GM19193 (cell line): ENCODE results near the gene LRRC23.

Experiments used
- POLR2A ChIP-seq: IDR thresholded peaks from 4 replicates; pipeline ENCODE4 v1.6.1; 2011; ENCODE audit not compliant: insufficient read depth, insufficient read length; ENCODE audit errors: extremely low read depth

Gene LRRC23

DNA sequence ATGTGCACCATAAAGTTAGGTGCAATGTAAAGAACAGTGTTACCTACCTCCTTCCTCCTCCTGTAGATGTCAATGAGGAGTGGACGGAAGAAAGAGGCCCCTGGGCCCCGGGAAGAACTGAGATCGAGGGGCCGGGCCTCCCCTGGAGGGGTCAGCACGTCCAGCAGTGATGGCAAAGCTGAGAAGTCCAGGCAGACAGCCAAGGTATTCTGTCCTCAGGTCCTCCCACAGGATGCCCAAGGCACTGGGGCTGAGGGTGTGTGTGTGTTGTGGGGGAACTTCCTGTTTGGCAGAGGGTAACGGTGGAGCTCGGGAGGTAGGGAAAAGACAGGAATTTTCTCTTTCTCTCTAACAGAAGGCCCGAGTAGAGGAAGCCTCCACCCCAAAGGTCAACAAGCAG lies 29.5 kb downstream of the LRRC23 start:
- TF ChIP-seq POLR2A, result no peak

DNA sequence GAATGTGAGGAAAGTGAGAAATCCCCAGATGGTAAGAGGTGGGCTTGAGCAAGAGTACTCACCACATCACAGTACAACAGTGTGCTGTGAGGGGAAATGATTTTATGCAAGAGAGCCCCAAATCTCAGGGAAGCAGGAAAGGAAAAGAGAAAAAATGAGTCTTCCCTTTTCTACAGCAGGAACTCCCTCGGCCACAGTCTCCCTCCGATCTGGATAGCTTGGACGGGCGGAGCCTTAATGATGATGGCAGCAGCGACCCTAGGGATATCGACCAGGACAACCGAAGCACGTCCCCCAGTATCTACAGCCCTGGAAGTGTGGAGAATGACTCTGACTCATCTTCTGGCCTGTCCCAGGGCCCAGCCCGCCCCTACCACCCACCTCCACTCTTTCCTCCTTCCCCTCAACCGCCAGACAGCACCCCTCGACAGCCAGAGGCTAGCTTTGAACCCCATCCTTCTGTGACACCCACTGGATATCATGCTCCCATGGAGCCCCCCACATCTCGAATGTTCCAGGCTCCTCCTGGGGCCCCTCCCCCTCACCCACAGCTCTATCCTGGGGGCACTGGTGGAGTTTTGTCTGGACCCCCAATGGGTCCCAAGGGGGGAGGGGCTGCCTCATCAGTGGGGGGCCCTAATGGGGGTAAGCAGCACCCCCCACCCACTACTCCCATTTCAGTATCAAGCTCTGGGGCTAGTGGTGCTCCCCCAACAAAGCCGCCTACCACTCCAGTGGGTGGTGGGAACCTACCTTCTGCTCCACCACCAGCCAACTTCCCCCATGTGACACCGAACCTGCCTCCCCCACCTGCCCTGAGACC lies 31.0 kb downstream of the LRRC23 start:
- peak; percentile 11 for TF ChIP-seq POLR2A

DNA sequence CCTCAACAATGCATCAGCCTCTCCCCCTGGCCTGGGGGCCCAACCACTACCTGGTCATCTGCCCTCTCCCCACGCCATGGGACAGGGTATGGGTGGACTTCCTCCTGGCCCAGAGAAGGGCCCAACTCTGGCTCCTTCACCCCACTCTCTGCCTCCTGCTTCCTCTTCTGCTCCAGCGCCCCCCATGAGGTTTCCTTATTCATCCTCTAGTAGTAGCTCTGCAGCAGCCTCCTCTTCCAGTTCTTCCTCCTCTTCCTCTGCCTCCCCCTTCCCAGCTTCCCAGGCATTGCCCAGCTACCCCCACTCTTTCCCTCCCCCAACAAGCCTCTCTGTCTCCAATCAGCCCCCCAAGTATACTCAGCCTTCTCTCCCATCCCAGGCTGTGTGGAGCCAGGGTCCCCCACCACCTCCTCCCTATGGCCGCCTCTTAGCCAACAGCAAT lies 31.6 kb downstream of the LRRC23 start:
- no peak for TF ChIP-seq POLR2A

DNA sequence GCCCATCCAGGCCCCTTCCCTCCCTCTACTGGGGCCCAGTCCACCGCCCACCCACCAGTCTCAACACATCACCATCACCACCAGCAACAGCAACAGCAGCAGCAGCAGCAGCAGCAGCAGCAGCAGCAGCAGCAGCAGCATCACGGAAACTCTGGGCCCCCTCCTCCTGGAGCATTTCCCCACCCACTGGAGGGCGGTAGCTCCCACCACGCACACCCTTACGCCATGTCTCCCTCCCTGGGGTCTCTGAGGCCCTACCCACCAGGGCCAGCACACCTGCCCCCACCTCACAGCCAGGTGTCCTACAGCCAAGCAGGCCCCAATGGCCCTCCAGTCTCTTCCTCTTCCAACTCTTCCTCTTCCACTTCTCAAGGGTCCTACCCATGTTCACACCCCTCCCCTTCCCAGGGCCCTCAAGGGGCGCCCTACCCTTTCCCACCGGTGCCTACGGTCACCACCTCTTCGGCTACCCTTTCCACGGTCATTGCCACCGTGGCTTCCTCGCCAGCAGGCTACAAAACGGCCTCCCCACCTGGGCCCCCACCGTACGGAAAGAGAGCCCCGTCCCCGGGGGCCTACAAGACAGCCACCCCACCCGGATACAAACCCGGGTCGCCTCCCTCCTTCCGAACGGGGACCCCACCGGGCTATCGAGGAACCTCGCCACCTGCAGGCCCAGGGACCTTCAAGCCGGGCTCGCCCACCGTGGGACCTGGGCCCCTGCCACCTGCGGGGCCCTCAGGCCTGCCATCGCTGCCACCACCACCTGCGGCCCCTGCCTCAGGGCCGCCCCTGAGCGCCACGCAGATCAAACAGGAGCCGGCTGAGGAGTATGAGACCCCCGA lies 32.2 kb downstream of the LRRC23 start:
- TF ChIP-seq POLR2A, result peak; percentile 38

DNA sequence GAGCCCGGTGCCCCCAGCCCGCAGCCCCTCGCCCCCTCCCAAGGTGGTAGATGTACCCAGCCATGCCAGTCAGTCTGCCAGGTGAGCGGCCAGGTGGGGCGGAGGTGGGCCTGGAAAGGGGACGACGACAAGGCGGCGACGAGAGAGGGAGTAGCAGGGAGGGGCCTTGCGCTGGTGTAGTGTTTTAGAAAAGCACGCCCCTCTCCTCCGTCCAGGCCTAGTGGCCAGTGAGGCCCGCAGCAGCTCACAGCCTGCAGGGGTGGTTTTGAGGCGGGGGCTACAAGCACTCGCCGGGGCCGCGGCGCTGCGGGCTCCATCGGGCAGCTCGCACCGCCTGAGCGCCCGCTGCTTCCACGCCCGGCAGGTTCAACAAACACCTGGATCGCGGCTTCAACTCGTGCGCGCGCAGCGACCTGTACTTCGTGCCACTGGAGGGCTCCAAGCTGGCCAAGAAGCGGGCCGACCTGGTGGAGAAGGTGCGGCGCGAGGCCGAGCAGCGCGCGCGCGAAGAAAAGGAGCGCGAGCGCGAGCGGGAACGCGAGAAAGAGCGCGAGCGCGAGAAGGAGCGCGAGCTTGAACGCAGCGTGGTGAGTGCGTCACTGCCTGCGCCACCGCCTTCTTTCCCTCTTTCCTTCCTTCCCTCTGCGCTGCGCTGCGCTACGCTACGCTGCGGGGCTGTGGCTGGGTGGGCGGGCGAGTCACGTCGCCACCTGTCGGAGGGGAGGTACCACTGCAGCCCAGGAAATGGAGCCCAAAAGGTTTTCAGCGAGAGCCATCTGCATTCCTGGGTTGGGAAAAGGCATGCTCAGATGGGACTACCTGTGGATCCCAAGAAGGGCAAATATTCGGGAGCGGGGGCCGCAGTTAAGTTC lies 33.1 kb downstream of the LRRC23 start:
- peak; percentile 90 for TF ChIP-seq POLR2A

DNA sequence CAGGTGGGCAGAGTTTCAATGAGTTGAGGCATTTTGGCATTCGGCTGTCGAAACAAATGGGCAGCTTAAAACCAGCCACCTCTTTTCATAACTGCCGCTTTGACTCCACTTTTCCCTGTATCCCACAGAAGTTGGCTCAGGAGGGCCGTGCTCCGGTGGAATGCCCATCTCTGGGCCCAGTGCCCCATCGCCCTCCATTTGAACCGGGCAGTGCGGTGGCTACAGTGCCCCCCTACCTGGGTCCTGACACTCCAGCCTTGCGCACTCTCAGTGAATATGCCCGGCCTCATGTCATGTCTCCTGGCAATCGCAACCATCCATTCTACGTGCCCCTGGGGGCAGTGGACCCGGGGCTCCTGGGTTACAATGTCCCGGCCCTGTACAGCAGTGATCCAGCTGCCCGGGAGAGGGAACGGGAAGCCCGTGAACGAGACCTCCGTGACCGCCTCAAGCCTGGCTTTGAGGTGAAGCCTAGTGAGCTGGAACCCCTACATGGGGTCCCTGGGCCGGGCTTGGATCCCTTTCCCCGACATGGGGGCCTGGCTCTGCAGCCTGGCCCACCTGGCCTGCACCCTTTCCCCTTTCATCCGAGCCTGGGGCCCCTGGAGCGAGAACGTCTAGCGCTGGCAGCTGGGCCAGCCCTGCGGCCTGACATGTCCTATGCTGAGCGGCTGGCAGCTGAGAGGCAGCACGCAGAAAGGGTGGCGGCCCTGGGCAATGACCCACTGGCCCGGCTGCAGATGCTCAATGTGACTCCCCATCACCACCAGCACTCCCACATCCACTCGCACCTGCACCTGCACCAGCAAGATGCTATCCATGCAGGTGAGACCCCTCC lies 34.0 kb downstream of the LRRC23 start:
- no peak for TF ChIP-seq POLR2A

DNA sequence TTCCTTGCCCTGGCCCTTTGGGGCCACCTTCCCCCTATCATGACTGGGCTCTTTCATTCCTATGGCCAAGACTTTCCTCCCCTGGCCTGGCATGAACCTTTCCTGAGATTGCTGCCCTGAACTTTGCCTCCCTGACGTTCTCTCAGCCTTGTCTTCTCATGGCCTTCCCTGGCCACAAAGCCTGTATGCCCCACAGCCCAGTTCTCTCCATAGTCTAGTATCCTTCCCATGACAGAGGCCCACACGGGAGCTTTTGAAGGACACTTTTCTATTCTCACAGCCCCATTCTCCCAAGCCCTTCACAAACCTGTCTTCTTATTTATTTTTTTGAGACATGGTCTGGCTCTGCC lies 34.5 kb downstream of the LRRC23 start:
- TF ChIP-seq POLR2A, result no peak

DNA sequence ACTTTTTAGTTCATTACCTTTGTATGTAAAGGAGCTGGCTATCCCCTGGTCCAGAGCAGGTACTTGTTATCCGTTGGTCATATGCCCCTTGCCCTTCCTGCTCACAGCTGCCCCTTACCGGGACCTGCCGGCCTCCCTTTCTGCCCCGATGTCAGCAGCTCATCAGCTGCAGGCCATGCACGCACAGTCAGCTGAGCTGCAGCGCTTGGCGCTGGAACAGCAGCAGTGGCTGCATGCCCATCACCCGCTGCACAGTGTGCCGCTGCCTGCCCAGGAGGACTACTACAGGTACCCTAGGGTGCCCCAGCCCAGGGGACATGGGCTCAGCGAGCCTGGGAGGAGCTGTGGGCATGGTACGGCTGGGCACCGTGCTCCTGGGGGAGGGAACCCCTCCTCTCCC lies 36.6 kb downstream of the LRRC23 start:
- TF ChIP-seq POLR2A, result no peak

DNA sequence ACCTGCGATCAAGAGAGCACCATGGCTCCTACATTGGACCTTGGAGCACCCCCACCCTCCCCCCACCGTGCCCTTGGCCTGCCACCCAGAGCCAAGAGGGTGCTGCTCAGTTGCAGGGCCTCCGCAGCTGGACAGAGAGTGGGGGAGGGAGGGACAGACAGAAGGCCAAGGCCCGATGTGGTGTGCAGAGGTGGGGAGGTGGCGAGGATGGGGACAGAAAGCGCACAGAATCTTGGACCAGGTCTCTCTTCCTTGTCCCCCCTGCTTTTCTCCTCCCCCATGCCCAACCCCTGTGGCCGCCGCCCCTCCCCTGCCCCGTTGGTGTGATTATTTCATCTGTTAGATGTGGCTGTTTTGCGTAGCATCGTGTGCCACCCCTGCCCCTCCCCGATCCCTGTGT lies 37.2 kb downstream of the LRRC23 start:
- TF ChIP-seq POLR2A, result no peak

DNA sequence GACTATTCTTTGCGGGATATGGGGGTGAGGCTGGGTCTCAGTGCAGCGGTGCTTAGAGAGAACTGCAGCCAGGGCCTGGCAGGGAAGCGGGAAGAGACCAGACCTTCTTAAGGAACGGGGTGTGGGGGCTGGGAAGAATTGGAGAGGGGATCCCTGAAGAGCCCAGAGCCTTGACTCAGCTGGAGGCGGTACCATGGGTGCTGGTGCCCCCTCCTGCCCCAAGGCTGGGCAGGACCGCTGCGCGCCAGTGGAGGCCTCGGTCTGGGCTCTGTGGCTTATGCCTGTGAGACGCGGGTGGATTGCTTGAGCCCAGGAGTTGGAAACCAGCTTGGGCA lies 37.7 kb downstream of the LRRC23 start:
- TF ChIP-seq POLR2A, result no peak

DNA sequence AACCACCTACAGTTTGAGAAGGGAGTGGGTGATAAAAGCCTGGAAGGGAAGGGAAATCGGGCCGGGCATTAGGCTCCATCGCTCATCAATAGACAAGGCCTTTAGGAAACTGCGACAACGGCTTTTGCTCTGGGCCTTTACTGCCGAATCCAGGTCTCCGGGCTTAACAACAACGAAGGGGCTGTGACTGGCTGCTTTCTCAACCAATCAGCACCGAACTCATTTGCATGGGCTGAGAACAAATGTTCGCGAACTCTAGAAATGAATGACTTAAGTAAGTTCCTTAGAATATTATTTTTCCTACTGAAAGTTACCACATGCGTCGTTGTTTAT lies 38.7 kb downstream of the LRRC23 start:
- TF ChIP-seq POLR2A, result no peak

DNA sequence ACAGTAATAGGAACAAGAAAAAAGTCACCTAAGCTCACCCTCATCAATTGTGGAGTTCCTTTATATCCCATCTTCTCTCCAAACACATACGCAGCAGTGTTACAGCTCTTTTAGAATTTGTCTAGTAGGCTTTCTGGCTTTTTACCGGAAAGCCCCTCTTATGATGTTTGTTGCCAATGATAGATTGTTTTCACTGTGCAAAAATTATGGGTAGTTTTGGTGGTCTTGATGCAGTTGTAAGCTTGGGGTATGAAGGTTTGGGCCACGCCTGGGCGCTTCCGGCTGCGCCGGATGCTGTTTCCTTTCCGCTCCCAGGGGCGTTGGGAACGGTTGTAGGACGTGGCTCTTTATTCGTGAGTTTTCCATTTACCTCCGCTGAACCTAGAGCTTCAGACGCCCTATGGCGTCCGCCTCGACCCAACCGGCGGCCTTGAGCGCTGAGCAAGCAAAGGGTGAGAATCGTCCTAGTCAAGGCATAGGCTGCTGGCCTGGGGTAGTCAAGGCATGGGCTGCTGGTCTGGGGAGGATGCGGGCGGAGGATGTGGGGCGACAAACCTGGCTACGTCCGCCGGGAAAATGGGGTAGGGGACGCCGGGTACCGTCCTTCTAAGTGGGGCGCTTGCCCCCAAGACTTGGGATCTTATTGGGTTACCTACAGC lies 39.2 kb downstream of the LRRC23 start, which contains the start of the genes C12orf57 and RNU7-1:
Gene C12orf57 (plus strand): TSS at position 301 of the 659 bp plus-strand sequence. CDS start 100 bp downstream, at position 401.
Gene RNU7-1 (plus strand): TSS at position 95 of the 659 bp plus-strand sequence.
- TF ChIP-seq POLR2A, result peak; percentile 100

DNA sequence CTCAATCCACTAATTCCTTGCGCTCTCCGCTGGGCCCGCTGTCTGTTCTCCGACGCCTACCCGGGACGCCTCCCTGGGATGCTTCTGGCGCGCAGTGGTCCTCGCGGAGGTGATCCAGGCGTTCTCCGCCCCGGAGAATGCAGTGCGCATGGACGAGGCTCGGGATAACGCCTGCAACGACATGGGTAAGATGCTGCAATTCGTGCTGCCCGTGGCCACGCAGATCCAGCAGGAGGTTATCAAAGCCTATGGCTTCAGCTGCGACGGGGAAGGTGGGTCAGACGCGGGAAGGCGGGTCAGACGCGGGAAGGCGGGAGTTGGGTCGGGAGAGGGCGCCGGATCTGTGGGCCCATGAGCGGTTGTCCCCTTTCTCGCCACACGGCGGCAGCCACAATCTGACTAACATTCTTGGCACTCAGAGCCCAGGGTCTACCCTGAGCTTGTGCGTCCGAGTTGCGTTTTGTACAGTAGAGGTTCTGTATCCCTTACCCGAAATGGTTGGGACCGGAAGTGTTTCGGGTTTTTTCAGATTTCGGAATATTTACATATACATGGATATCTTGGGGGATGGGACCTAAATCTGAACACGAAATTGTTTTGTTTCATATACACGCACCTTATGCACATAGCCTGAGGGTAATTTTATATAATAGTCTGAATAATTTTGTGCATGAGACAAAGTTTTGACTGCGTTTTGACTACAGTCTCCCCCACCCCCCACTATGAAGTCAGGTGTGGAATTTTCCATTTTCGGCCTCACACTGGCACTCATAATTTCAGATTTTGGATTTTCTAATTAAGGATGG lies 40.0 kb downstream of the LRRC23 start:
- TF ChIP-seq POLR2A, result no peak
